COLO668 (cell line): Measurements from ENCODE around the gene NRXN2.

Experiments used
- DNase-seq: peaks from one replicate; lab custom pipeline; 2025; ENCODE audit not compliant: unreplicated experiment; lab: John Stamatoyannopoulos, UW

Gene NRXN2

DNA sequence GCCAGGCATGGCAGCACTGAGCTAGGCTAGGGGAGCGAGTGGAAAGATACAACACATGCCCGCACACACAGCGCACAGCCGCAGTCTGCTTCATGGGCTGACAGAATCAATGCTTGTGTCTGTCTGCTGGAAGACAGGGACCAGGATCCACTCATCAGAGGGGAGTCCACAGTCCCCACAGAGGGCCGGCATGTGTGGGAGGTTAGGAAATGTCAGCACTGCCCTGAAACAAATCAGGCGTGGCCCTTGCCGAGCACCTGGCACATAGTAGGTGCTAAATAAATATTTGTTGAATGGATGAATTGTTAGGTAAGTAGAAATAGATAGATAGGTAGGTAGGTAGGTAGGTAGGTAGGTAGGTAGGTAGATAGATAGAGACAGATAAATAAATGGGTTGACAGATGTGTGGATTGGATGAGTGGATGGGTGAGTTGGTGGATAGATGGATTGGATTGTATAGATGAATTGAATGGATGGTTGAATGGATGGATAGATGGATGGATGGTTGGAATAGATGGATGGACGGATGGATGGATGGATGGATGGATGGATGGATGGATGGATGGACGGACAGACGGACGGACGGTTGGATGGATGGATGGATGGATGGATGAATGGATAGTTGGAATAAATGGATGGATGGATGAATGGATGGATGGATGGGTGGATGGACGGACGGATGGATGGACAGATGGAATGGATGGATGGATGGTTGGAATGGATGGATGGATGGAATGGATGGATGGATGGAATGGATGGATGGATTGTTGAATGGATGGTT is 128.6 kb downstream of the NRXN2 start:
- no peak for DNase-seq

DNA sequence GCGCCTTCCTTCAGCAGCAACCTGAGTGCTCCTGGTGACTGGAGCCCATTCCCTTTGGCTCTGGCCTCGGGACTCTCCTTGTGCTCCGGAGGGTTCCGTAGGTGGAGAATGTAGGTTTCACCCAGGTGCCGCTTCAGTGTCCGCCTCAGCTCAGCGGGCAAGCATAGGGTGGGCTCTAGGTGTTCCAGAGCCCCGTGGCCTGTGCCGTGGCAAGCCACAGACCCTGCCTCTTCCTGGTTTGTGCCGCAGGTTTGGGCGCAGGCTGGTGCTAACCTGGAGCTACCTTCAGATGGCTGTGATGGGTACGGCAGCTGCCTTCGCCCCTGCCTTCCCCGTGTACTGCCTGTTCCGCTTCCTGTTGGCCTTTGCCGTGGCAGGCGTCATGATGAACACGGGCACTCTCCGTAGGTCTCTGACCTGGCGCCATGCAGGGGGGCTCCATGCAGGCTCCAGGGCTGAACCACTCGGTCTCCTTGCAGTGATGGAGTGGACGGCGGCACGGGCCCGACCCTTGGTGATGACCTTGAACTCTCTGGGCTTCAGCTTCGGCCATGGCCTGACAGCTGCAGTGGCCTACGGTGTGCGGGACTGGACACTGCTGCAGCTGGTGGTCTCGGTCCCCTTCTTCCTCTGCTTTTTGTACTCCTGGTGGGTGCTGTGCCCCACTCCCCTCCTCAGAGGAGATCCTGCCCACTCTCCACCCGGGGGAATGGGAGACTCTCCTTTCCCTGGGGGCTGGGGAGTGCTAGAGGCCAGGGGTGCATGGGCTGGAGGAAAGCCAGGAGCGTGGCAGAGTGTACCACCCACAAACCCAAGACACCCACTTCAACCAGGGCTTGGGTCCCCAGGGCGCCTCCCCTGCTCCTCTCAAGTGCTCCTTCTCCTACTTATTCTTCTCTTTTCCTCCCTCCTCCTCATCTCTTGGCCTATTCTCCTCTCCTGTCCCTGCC is 129.6 kb downstream of the NRXN2 start:
- no peak for DNase-seq

DNA sequence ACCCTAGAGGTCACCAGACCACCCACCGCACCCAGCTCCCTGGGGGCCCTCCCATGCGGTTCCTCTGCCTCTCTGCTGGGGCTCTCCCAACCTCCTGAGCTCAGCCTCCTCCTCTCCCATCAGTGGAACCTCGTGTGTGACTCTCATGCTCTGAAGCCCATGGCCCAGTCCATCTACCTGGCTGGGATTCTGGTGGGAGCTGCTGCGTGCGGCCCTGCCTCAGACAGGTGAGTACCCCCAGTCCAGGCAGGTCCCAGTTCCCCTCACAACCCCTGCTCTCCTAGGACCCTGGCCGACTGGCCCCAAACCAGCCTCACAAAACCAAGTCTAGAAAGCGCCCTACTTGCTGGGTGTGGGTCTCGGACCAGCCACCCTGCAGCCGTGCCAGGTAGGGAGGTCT is 130.3 kb downstream of the NRXN2 start:
- DNase-seq: no peak

DNA sequence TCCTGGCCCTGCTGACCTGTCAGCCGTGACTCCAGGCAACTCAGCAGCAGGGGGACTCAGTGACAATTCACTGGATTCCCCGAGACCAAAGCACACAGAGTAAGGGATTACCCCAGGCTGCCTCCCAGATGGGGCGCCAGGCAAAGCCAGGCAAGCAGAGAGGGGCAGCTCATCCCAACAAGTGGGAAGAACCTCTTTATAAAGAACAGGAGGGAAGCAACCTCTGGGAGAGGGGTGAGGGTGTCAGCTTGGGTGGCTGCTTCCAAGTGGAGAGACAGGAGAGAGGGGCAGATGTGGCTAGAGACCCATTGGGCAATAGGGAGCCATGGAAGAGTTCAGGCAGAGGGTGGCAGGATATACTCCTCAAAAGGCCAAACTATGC is 130.8 kb downstream of the NRXN2 start:
- DNase-seq: no peak

DNA sequence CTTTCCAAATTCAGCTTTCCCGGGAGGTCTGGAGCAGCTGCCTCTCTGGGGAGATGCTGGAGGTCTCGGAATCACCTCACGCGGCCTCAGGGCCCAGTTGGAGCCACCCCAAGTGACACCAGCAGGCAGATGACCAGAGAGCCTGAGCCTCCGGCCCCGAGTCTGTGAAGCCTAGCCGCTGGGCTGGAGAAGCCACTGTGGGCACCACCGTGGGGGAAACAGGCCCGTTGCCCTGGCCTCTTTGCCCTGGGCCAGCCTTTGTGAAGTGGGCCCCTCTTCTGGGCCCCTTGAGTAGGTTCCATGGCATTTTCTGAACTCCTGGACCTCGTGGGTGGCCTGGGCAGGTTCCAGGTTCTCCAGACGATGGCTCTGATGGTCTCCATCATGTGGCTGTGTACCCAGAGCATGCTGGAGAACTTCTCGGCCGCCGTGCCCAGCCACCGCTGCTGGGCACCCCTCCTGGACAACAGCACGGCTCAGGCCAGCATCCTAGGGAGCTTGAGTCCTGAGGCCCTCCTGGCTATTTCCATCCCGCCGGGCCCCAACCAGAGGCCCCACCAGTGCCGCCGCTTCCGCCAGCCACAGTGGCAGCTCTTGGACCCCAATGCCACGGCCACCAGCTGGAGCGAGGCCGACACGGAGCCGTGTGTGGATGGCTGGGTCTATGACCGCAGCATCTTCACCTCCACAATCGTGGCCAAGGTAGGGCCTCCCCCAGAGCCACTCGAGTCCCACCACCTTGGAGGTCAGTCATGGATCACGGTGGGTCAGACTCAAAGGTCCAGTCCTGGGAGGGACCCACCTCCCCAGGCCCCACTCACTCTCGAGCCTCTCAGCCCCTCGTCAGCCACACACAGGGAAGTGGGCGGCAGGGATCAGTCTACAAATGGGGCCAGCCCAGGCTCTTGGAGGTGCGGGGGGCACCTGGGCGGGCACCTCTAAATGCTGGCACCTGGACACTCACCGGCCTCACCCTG is 131.5 kb downstream of the NRXN2 start:
- no peak for DNase-seq

DNA sequence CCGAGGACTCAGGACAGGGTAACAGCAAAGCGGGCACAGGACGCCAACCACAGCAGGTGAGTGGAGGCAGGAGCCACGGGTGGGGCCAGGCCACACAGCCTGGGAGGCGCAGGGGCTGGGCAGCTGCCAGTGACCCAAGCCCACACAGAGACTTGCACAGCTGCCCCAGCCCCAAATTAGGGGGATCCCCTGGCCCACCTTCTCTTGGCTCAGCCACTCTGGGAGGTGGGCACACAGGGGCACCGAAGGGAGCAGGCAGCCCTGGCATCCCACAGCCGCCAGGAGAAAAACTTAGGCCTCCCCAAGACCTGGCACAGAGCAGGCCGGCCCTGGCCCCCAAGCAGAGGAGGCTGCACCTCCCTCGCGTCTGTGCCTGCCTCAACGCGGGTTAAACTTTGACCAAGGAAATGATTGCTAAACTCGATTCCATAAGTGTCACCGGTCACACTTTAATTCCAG is 132.2 kb downstream of the NRXN2 start, which contains the start of gene SLC22A12:
Gene SLC22A12 (plus strand): TSS at position 458 of the 459 bp plus-strand sequence. CDS start 337 bp downstream, outside the sequence.
- DNase-seq: no peak

DNA sequence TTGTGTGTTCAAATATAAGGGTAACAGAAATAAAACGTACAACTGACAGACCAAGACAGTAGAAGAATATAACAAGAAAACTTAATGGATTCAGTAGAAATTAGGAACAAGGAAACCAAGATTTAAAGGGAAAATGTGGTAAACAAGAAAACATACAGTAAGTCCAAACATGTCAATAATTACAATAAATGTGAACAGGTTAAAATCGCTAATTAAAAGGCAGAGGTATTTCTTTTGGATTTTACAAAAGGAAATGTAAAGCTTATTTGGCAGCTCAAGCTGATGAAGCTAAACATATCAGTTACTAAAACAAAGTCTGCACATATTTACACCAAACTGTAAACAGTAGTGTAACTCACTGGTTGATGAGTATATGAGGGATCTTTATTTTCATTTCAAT is 134.3 kb downstream of the NRXN2 start:
- DNase-seq: no peak

DNA sequence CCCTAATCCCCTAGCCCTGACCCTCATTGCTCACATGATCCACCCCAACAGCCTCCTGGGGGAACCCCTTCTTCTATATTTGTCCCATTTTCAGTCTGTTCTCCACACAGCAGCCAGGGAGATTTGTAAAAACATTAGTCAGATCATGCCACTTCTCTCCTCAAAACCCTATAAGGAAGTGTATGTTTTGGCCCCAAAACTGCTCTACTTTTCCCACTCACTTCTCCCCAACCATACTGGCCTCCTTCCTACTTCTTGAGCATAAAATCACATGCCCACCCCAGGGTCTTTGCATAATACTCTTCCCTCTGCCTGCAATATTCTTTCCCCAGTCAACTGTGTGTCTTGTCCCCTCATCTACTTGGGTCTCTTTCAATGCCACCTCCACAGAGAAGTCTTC is 136.6 kb downstream of the NRXN2 start:
- no peak for DNase-seq

DNA sequence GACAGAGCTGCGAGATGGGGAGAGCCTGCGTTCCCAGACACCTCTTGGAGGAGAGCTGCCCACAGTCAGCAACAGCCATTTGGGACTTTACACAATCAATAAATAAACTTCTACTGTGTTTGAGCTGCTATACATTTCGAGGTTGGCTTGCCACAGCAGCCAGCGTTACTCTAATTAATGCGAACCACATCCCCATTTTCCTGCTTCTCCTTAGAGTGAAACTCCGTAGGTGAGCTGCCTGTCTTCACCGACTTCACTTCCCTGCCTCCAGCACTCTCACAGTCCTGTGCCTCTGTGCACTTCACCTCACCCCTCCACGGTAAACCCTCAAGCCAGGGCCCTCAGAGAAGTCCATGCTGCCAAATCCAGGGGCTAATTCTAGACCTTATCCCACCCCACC is 137.8 kb downstream of the NRXN2 start:
- DNase-seq: no peak

DNA sequence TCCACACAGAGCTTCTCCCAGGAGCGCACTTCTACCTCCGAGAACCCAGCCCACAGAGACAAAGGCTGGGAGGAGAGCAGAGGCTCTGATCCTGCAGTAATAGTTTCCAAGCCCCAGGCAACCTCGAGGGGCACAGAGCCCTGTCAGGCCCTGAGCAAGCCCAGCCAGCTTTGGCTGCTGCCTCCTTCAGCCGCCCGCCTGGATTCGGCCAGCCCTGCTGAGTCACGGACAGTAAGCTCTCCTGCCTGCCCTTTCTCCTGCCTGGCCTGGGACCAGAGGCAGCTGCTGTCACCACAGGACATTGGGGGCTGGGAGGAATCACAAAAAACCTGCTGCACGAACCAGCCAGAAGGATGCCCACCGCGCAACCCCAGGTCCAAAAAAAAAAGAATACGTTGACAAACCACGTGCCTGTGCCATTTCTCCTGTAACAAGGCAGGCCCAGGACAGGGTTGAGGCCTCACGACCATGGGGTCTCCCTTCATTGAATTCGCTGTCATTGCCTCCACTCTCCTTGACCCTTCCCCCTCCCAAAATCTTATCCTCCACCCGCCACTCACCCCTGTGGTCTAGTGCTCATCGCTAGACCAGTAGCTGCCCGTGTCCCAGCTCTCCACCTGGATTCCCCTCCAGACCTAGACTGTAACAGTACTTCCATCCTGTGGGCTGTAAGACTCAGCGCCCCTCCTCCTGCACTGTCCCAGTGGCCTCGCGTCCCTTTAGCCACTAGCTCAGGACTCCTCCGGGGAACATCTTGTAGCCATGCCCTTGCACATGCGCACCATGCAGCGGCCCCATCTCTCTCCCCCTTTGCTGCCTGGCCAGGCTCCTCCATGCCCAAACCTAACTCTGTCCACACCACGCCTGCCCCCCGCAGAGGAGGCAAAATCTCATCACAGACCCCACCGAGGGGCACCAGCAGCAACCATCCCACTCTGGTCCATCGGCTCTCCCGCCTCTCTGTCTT is 139.4 kb downstream of the NRXN2 start:
- DNase-seq: no peak

DNA sequence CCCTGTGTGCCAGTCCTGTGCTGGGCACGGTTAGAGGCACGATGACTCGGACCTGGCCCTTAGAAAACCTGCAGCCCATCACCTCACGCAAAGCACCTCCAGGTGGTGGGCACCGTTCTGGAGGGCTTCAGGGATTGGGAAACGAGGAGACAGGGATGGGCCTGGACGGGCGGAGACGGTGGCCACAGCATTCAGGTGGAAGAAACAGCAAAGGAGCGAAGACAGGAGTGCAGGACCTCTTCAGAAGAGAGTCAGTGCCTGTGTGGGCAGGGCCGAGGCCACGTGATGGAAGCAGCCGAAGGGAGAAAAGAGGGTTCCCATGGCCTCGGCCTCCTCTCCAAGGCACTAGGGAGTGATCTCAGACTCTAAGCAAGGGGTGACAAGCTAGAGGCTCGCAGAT is 140.1 kb downstream of the NRXN2 start:
- DNase-seq: no peak

DNA sequence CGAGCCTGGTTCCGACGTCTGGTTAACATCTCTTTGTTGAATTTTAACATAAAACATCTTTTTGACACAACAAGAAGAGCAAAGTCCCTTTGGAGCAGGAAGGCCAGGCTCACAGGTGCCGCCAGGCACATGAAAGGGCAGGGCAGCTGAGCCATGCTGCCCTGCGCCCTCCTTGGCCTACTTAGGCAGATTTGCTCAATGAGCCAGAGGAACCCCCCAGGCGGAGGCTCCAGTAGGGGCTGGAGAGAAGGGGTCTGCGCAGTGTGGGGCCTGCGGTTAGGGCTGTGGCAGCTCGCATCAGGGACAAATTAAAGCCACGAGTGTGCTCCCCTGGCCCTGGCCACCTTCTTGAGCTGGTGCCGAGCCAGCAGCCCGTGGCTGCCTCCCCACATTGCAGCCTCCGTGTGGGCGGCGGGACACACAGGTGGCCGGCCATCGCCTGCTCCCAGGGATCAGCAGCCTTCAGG is 141.9 kb downstream of the NRXN2 start:
- DNase-seq: no peak

DNA sequence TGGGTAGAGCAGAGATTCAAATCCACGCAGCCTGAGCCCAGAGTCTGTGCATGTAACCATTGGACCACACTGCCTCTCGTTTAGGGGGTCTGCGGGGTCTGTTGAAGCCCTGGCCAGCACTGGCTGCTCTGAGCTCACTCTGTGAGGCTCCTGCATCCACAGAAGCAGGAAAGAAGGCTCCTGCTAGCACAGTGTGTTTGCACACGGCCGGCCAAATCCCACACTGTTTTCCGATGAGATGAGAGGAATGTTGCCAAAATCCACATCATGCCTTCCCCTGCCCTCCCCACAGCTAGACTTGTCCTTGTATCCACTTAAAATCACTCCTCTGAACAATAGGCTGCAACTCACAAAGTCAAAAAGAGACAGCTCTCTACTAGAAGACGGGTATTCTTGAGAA is 142.6 kb downstream of the NRXN2 start:
- no peak for DNase-seq

DNA sequence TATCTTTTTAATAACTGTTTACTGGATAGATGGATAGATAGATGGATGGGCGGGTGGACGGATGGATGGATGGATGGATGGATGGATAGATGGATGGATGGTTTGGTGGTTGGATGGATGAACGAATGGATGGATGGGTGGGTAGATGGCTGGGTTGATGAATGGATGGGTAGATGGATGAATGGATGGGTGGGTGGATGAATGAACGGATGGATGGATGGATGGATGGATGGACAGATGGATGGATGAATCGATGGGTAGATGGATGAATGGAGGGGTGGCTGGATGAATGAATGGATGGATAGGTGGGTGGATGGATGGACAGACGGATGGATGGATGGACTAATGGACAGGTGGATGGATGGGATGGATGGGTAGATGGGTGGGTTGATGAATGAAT is 145.8 kb downstream of the NRXN2 start:
- DNase-seq: no peak

DNA sequence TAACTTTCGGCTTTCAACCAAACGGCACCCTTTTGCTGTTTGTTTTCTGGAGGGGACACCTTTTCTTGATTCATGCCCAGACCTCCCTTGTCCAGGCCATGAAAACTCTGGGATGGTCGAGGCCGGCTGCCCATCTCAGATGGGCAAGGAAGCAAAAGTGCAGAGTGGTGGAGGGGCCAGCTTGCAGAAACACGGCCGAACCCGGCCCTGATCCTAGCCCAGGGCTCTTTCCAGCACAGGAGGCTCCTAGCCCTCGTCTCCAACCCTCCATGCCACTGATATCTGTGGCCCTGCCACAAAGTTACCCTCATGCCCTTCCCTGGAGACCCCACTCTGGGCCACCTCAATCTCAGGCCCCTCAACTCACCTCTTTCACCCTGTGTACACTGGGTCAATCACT is 150.9 kb downstream of the NRXN2 start:
- DNase-seq: no peak

DNA sequence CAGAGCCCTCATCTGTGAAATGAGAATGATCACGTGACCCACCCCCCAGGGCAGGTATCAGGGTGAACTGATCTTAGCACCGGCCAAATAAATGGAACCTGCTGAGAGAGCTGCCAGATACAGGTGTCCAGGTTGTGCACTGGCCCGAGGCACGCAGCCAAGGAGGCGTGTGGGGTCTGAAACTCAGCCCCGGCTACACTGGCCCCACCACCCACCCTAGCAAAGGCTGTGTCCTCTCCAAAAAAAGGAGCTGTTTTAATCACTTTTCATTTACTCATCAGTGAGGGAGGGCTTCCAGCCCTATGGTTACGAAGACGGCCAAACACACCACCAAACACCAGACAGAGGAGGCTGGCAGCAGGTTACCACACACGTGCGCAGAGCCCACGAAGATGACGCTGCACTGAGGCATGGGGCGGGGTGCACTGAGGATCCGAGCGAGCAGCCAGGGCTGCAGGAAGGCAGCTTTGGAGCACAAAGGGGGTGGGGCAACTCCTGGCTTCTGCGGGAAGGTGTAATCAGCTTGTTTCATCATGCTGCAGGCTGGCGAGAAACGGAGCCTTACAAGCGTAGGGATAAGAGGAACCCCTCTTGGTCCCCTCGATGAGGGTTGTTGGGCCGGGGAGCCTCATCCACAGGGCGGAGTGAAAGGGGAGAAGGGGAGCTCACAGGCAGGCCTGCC is 151.4 kb downstream of the NRXN2 start:
- DNase-seq: no peak

DNA sequence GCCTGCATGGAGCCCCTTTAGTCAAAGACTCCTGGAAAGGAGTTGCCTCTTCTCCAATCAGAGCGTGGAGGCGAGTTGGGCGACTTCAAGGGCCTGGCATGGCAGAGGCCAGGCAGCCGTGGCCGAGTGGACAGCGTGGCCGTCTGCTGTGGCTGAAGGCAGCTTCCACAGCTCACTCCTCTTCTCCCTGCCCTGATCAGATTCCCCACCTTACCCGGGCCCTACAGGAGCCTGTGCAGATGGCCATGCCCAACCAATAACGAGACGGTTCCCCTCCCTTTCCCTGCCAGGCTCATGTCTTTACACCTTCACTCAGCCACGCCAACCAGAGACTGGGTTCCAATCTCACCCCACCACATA is 152.0 kb downstream of the NRXN2 start:
- no peak for DNase-seq

DNA sequence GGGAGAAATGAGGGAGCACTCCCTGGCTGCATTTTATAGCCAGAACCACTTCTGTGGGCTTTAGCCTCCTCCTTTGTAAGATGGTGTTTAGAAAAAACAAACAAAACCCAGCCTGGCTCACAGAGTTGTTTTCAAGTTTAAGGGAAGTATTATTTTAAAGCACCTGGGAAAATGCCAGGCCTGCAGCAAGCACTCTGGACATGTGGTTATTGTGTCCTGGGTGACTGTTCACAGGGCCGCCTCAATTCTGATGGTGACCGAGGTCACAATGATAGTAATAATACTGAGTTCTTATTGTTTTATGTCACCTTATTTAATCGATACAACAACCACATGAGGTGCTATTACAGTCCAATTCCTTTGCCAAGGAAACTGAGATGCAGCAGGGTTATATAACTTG is 152.7 kb downstream of the NRXN2 start:
- DNase-seq: no peak
